ENCODE results near the gene ASB15. TPM values are rescaled to one million over a fixed set of nuclear protein-coding genes. Genes with fewer than 3 reads are reported as not detected.

The ASB15 gene
- polyA plus RNA-seq, 1 donor from 2014 or later: not detected

GRCh38 chr7:123673752-123674398, 72.3 kb downstream of the ASB15 start:
- Histone ChIP-seq H2AFZ (ENCODE audit: low read depth, low read length) (no peak overlapping the region), H3K27me3 (ENCODE audit: insufficient read depth, low read depth, low read length) (no peaks in the 10 kb centered on the region), H3K27ac (ENCODE audit: low read length) (no peak overlapping the region), H3K9me3 (ENCODE audit: low read length) (no peaks in the 10 kb centered on the region), H3K4me3 (ENCODE audit: low read length) (no peak overlapping the region), H3K36me3 (ENCODE audit: insufficient read depth, low read length) (no peaks in the 10 kb centered on the region), H4K20me1 (ENCODE audit: insufficient read depth) (no peaks in the 10 kb centered on the region), H3K9ac (ENCODE audit: low read length) (no peak overlapping the region), H3F3A (ENCODE audit: insufficient read depth, low read length, poor library complexity, severe bottlenecking) (no peaks in the 10 kb centered on the region), H3K9me2 (ENCODE audit: insufficient read depth, low read length) (no peaks in the 10 kb centered on the region), H3K4me2 (ENCODE audit: low read length) (no peak overlapping the region), H3K79me2 (replicated peaks; ENCODE audit: insufficient read depth, low read length) (no peaks in the 10 kb centered on the region)
- TF ChIP-seq POLR2AphosphoS5 (IDR thresholded peaks at IDR 0.05) (no peak), MXI1 (conservative IDR thresholded peaks at IDR 0.05; ENCODE audit: poor library complexity, severe bottlenecking) (no peak), SMC3 (conservative IDR thresholded peaks at IDR 0.05; ENCODE audit: poor library complexity) (no peak), EZH2 (IDR thresholded peaks at IDR 0.05; ENCODE audit: borderline replicate concordance, insufficient read depth, low read length, poor library complexity, severe bottlenecking) (no peak), EP300 (conservative IDR thresholded peaks at IDR 0.05; ENCODE audit: poor library complexity, severe bottlenecking) (no peak), RAD21 (conservative IDR thresholded peaks at IDR 0.05) (no peak), CTCF (IDR thresholded peaks at IDR 0.05; ENCODE audit: poor library complexity, severe bottlenecking) (no peak), TAF1 (IDR thresholded peaks at IDR 0.05; ENCODE audit: low read depth) (no peak)
- TF ChIP-seq, protein P1, sequence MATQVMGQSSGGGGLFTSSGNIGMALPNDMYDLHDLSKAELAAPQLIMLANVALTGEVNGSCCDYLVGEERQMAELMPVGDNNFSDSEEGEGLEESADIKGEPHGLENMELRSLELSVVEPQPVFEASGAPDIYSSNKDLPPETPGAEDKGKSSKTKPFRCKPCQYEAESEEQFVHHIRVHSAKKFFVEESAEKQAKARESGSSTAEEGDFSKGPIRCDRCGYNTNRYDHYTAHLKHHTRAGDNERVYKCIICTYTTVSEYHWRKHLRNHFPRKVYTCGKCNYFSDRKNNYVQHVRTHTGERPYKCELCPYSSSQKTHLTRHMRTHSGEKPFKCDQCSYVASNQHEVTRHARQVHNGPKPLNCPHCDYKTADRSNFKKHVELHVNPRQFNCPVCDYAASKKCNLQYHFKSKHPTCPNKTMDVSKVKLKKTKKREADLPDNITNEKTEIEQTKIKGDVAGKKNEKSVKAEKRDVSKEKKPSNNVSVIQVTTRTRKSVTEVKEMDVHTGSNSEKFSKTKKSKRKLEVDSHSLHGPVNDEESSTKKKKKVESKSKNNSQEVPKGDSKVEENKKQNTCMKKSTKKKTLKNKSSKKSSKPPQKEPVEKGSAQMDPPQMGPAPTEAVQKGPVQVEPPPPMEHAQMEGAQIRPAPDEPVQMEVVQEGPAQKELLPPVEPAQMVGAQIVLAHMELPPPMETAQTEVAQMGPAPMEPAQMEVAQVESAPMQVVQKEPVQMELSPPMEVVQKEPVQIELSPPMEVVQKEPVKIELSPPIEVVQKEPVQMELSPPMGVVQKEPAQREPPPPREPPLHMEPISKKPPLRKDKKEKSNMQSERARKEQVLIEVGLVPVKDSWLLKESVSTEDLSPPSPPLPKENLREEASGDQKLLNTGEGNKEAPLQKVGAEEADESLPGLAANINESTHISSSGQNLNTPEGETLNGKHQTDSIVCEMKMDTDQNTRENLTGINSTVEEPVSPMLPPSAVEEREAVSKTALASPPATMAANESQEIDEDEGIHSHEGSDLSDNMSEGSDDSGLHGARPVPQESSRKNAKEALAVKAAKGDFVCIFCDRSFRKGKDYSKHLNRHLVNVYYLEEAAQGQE (IDR thresholded peaks at IDR 0.05; ENCODE audit: borderline replicate concordance): no peak

DNA sequence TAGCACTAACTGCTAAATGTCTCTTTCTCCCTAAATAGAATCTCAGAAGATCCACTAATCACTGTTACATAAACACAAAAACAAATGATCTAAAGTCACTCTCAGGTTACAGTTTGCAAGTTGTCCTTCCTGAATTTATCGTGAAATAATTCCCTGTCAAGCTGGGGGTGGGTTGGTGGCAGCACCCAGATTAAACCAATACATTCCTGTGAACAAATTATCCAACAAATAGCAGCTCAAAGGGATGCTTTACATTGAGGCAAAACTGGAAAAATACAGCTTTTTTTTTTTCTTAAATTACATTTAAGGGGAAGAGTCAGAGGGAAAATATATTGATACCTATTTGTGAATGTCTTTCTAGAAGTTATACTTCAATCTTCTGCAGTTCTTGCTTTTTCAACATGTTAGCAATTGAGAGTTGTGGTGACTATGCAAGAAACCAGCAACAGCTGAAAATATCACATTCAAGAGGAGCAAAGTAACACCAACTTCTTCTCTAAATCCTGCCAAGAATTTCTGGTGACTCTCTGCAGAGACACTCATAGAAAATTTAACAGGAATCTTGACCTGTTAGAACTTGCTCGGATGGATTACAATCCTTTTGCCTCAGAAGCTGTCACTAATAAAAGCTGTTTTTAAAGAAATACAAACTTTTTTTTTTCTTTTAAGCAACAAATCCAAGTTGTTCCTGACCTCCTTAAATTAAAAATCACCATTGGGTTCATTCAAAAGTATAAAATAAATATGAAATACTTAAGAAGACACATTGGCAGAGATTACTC, 73.0 kb downstream of the ASB15 start:
- no peak overlapping the region for H3K4me2 ChIP-seq (ENCODE audit: low read length)
- H3K4me3 ChIP-seq (ENCODE audit: low read length): no peak overlapping the region
- TF ChIP-seq, protein P1 (IDR thresholded peaks at IDR 0.05; ENCODE audit: borderline replicate concordance): no peak
- no peak for TF ChIP-seq TAF1 (IDR thresholded peaks at IDR 0.05; ENCODE audit: low read depth)
- TF ChIP-seq EP300 (conservative IDR thresholded peaks at IDR 0.05; ENCODE audit: poor library complexity, severe bottlenecking): no peak
- TF ChIP-seq POLR2AphosphoS5 (IDR thresholded peaks at IDR 0.05): no peak
- no peak for TF ChIP-seq SMC3 (conservative IDR thresholded peaks at IDR 0.05; ENCODE audit: poor library complexity)
- TF ChIP-seq CTCF (IDR thresholded peaks at IDR 0.05; ENCODE audit: poor library complexity, severe bottlenecking): no peak
- no peaks in the 10 kb centered on the region for H3K9me2 ChIP-seq (ENCODE audit: insufficient read depth, low read length)
- H4K20me1 ChIP-seq (ENCODE audit: insufficient read depth): no peaks in the 10 kb centered on the region
- no peaks in the 10 kb centered on the region for H3K27me3 ChIP-seq (ENCODE audit: insufficient read depth, low read depth, low read length)
- no peak overlapping the region for H2AFZ ChIP-seq (ENCODE audit: low read depth, low read length)
- no peaks in the 10 kb centered on the region for H3K36me3 ChIP-seq (ENCODE audit: insufficient read depth, low read length)
- H3K9me3 ChIP-seq (ENCODE audit: low read length): no peaks in the 10 kb centered on the region
- H3F3A ChIP-seq (ENCODE audit: insufficient read depth, low read length, poor library complexity, severe bottlenecking): no peaks in the 10 kb centered on the region
- no peak overlapping the region for H3K9ac ChIP-seq (ENCODE audit: low read length)
- H3K79me2 ChIP-seq (replicated peaks; ENCODE audit: insufficient read depth, low read length): no peaks in the 10 kb centered on the region
- H3K27ac ChIP-seq (ENCODE audit: low read length): no peak overlapping the region

Measured in neural cell (in vitro differentiated cells).